Loucy (cell line): ENCODE data around the gene DESI2.
"Not testable (repeated sequence)": the region's sequence is repeated elsewhere in the genome, so short reads cannot be mapped to it uniquely, and the experiment has no call there.

ENCODE experiments used
- CTCF ChIP-seq: fragments of 200-600 bp; sonication (generic); conservative IDR thresholded peaks from 2 replicates; pipeline ENCODE4 v1.5.1; 2014; ENCODE audit warnings: mild to moderate bottlenecking, antibody characterized with exemption, low read length
- EZH2phosphoT487 ChIP-seq: fragments of 200-600 bp; IDR thresholded peaks from 2 replicates; pipeline ENCODE4 v1.6.1; 2018; ENCODE audit warnings: antibody characterized with exemption, mild to moderate bottlenecking, moderate library complexity, borderline replicate concordance

GRCh38 chr1:244666672-244667418 lies 13.9 kb downstream of the DESI2 start:
- TF ChIP-seq CTCF, EZH2phosphoT487: not testable (repeated sequence)
